GM18520 (cell line): ENCODE results near the gene CDRT15.
"Not testable (repeated sequence)": the region's sequence is repeated elsewhere in the genome, so short reads cannot be mapped to it uniquely, and the experiment has no call there.

ENCODE experiments used
- ATAC-seq: cut with Tn5 transposase; IDR thresholded peaks from one replicate; pipeline ENCODE4 v1.9.1; 2021; ENCODE audit not compliant: unreplicated experiment

The CDRT15 gene

DNA sequence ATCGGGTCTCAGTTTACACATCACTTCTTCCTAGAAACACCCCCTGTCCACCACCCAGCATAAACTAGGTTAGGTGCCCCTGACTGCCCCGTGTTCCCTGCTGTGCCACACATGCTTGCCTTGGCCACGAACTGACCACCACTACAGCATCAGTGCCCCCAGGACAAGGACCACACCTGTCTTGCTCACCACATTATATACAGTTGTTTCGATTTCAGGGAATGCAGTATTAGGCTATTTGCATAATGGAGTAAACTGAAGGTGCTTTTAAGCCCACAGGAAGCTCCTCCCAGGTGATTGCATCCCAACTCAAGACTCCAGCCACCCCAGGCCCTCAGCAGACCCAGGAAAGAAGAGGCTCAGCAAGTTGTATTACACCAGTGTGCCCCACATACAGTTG, 50.2 kb downstream of the CDRT15 start:
- ATAC-seq = not testable (repeated sequence)
